Cortex of kidney (tissue), 1 donor: Measurements from ENCODE around the gene ZNF366.
"Not testable (repeated sequence)": the region's sequence is repeated elsewhere in the genome, so short reads cannot be mapped to it uniquely, and the experiment has no call there.

Experiments
- DNase-seq: peaks from one replicate; lab custom pipeline; 2025; lab: John Stamatoyannopoulos, UW

Gene ZNF366

DNA sequence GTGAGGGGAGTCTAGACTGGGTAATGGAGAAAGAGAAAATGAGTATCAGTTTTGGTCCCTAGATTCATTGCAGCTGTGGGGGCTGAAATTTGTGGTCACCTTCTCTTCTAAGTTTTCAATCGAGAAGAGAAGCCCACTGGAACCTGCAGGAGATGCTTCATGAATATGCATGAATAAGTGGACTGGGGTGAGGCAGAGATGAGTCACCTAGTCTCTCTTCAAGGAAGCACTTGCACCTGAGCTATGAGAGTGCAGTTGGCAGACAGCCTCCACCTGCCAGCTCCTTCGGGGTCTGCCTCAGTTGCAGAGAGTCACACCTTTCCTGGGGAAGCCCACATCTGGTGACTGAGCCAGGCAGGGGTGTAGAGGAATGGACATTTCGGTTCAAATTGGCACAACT is 69.1 kb downstream of the ZNF366 start:
- no peak for DNase-seq

DNA sequence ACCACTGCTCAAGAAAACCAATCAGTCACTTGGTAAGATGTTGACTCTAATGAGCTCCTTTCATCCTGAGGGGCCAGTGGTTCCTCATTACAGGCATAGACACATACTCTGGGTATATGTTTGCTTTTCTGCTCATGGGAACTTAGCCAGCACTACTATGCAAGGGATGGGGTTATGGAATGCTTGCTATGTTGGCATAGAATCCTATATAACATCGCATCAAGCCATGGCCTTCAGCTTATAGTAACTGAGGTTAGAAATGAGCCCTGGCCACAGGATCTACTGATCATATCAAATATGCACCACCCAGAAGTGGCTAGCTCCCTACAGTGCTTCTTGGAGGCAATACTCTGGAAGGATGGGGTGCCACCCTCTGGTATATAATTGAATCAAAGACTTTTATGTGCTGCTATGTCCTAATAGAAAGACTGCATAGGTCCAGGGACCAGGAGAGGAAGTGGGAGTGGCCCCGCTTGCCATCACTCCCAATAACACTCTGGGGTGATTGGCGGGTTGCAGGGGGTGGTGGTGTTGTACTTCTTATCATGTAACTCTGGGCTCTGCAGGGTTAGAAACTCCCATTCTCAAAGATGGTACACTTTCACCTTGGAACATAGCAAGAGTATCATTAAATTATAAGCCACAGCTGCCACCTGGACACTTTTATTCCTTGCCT is 70.3 kb downstream of the ZNF366 start:
- DNase-seq, result no peak

DNA sequence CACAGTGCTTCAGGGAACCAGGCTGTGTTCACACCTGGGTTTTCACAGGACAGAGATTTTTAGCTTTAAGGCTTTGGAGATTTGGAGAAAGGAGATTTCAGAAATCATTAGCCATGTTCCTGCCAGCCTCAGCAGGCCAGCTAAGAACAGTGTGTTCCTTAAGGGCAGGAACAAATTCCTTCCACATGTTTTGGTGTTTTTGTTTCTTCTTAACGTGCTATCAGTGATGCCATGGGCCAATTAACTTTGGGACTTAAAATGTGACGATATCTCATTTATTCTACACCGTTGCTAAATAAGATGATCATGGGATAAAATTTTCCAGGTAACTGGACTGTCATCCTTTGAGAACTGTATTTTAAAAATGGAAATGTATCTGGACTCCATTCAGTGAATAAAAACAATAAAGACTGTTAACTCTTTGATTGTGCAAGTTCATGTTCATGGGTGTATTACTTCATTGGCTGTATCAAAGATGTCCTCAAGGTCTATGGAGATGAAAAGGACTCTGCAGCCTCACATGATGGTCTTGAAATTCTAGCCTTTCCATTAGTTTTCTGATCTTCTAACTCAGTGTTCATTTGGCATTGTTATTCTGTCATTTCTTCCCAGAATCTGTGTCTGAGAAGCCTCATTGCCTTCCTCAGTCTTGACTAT is 72.3 kb downstream of the ZNF366 start:
- no peak for DNase-seq

DNA sequence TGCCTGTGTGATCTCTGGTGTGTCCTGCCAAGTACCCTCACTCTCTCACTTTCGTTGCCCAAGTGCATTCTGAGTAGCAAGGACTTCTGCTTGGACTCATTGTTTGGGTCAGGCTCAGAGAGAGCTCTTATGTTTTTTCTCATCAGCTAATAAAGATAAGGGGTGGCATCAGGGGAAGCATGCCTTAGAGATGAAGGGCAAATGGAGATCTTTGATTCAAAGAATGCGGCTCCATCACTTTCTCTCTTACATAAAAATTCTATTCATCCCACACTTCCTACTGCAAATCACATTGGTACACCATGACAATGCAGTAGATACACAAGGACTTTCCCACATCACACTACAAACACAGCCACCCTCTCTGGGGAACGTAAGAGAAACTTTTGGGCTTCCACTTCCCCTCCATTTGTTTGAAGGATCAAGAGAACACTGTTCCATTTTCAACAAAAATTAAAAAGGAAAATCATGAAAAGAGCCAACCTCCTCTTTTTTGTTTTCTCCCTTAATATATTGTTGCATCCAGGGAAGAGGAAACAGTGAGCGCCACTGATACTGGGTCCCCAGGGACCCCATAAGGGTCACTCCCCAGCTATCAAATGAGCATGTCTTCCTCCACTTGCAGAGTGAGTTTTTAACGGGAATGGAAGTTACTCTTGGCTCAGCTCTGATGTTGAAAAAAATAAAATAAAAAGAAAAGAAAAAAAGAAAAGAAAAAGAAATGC is 73.0 kb downstream of the ZNF366 start:
- DNase-seq, result no peak

DNA sequence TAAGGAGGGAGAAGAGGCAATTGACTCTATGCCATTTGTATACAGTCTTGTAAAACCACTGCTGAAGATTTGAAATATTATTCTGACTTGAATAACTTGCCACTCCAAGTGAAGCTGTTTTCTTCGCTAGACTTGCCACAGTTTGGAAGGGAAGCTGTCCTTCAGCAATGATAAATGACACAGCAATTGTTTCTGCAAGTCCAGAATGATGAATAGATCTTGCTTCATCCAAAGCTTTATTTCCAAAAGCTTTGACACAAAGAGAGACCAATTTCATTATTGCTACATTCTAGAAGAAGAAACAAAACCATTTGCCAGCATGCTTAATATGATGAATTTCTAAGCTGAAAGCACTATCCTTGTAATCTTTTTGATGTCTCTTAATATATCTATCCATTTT is 73.7 kb downstream of the ZNF366 start:
- DNase-seq, result no peak

DNA sequence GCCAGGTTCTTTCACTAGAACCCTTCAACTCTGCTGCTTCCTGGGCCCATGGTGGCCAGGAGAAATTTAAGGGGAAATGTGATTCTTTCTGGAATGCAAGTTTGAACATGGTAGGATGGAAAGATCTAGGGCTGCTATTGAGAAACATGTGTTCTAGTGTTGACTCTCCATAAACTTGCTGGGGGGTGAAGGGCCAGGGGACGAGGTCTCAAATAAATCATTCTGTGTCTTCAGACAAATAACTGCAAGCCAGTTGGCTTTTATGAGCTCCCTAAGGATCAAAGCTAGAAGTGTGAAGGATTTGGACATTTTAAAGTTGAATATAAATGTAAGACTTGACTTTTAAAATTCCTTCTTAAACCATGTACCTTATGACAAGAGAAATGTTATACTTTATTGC is 78.5 kb downstream of the ZNF366 start:
- DNase-seq, result no peak

DNA sequence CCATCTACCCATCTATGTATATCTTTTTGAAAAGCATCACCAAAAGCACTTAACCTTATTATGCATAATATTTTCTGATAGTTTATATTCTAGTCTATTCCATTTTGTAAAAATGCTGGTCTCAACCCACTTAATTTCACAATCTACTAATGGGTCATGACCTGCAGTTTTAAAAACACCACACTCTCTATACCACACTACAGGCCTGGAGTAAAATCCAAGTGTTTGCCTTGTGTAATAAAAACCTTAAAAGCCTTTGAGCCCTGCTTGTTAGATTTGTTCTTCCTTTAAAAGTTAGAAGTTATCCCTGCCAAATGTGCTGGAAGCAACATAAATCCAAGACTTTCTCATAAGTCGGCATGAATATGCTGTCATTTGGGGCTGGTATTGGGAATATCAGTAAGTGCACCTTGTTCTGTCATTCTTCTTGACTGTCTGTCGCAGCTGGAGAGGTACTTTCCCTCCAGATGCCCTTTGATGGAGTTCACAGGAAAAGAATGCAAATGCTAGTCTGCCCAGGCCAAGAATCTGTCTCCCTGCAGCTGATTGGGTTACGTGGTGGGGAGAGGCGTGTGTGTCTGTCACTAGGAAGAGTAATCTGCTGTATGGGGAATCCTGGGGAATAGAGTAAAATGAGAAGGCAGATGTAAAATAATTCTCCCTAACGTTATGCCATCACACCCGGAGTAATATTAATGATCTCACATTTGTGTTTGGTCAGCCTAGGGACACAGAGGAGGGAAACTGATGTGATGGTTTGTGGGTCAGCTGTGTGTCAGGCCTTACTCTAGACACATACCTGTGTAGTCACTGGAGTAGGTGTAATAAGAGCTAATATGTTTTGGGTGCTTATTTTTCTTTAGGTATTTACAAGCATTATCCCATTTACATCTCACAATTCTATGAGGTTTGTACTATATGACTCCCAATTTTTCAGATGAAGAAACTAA is 79.4 kb downstream of the ZNF366 start:
- DNase-seq, result no peak

DNA sequence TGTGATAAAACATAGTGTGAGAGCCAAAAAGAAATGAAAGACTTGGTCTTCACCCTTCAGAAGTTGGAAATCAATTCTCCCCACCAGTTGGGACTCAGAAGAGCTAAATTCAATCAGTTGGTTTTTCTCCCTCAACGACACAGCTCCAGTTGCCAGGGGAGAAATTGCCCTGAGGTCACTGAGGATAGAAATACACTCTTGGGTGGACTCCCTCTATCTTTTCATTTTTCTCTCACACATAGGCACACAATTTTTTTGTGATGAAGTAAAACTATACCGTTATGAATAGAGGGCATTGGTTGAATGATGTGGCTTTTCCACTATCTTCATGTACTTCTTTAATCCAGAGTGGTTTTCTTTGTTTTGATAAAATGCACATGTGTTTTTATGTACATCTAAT is 80.2 kb downstream of the ZNF366 start:
- no peak for DNase-seq

DNA sequence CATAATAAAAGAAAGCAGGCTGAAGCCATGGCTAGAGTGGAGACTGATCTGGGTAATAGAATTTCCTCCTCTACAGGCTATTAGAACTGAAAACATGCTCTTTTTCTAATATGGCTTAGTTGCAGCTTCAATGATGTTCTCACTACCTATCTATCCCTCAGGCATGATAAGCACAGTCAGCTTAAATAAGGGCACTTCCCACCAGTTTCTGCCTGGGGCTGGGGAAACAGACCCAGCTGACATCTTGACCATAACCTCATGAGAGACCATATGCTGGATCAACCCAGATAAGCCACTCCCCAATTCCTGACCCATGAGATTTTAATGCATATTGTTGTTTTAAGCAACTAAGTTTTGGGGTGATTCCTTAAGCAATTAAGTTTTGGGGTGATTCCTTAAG is 81.2 kb downstream of the ZNF366 start:
- DNase-seq, result no peak

DNA sequence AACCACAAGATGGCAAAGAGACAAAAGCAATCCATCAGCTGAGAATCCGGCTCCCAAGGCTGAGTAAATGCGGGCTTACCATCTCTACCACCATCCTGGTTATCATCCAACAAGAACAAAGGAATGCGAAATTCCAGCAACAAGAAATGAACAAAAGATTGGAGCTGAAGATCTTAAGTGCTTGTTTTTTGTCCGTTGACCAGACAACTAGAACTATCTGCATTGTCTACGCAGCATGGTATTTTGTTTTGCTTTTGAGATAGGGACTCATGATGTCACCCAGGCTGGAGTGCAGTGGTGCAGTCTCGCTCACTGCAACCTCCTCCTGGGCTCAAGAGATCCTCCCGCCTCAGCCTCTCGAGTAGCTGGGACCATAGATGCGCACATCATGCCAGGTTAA is 88.9 kb downstream of the ZNF366 start:
- DNase-seq, result no peak

DNA sequence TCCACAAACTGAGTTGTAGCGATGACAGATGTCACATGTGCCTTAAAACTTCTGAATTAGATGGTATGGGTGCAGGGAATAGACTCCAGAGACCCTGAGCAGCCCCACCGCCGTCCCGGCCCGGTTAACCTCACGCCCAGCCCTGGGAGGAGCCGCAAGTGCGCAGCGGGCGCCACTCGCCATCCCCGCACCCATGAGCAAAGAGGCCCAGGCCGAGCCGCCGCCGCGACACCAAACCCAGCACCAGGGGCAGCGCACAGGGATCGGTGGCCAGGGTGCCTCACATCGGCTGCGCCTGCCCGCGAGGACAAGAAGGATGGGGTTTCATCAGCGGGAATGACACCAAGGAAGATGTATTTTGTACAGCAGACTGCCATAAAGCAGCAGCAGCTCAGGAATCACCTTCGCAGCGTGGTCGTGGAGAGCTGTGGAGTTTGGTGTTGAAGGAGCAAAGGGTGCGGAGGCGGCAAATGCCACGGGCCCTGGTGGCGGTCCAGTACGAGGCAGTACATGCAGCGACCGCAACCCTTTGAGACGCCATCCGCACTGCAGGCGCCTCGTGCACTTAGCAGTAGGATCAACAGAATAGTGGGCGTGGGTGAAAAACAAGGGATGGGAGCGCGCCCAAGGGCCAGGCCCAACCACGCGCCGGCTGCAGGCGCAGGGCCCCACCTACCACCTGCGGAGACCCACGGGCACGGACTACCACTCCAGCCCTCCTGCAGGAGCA is 89.7 kb downstream of the ZNF366 start:
- DNase-seq, result no peak

DNA sequence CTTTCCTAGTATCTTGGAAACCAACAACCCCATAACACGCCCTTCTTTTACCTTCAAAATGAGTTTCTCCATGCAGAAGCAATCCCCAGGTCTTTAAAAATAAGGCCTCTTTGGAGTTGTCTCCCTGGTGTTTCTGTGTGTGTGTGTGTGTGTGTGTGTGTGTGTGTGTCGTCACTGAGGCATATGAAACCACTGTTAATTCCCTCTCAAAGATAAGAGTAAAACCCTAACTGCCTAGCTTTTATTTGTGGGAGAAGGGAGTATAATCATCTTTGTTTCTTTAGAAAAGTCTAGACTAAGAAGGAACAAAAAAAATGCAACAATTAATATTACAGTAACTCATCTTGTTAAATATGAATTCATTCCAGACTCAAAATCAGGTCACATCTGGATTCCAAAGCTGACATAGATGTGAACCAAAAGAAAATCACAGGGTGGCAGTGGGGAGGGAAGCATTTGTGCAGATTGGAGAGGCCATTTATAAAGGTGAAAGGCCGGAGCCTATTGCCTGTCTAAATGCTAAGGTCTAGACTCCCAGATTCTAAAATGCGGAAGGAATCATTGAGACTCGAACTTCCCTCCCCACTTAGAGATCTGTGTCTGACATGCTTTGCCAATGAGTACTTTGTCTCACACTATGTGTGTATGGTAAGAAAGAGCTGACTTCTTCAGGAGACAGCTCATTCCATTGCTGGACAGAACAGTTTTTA is 91.4 kb downstream of the ZNF366 start:
- no peak for DNase-seq

DNA sequence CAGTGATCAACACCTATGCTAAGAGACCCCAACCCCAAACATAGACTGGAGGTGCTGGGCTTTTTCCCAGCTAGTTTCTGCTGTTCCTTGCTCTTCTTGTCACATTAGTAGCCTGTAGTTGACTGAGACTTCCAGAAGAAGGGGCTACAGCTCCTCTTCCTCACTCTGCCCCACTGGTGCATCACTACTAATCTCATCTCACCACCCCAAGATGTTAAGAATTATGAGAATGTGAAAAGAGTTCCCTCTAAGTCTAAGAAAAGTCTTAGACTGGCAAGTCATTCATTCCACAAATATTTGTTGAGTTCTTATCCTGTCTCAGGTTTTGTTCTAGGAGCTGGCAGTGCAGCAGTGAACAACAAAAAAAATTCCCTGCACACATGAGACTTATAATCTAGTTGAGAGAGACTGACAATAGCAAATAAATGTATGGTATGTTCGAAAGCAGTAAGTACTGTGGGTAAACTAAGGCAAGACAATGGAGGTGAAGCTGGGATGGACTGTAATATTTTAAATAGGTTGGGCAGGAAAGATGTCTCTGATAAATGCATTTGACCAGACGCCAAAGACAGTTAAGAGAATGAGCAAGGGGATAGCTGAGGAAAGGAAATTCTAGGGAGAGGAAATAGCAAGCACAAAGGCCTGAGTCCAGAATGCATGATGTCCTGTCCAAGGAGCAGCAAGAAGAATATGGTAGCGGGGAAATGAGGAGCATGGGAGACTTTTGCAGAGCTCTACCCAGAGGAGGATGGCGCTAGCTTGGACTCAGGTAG is 94.7 kb downstream of the ZNF366 start:
- DNase-seq, result no peak

DNA sequence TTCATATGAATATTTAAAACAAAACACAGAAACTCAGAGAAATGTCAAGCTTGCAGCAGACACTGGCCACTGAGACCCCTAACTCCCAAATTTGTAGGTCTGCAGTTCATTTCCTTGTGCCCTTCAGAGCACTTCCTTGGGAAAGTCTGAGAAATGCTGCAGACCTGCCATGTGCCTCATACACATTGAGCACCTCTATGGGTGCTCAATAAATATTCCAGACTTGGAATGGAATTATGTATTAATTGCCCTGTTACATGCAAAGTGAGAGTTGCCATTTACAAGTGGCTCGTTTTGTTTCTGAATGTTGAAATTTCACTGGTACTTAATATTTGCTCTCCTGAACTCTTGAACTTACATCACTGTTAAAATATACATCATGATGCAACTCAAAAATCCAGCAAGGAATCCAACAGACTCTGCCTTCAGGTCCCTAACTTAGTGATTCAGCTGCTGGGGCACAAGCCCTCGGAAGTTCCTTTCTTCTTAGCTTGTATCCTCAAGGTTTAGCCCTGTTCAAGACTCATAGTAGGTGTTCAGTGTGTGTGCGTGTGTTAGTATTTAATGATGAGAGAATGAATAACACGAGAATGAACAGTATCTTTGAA is 96.4 kb downstream of the ZNF366 start:
- DNase-seq, result no peak

DNA sequence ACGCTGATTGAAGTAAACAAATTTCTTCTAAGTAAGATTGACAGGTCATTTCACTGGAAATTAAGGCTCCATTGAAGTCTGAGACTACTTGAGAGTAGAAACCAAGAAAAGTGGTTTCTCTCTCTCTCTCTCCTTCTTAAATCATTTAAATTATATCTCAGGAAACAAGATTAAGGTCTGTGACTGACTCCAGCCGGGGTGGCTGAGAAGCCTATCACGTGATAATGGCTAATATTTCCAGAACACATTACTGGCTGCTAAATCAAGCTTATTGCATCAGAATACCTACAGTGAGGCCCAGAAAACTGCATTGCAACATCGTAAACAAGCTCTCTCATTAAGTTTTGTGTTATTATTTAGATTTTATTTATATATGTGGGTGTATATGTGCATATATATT is 98.6 kb downstream of the ZNF366 start:
- no peak for DNase-seq

DNA sequence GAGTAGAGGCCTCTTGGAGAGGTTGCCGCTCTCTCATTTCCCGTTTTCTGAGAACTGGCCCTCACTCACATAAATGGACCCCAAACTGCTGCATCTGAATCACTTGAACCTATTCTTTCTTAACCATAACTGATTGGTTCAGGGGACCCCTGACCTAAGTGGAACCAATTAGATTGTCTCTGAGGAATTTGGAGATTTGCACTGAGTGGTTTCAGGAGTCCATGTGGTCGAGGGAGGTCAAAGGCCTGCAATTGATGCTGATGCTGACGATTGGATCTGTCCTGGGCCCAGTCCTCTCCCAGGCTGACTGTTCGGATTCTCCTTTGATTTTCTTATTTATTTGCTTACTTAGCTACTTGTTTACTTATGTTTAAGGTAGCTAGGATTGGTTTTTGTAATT is 99.1 kb downstream of the ZNF366 start:
- DNase-seq, result no peak

DNA sequence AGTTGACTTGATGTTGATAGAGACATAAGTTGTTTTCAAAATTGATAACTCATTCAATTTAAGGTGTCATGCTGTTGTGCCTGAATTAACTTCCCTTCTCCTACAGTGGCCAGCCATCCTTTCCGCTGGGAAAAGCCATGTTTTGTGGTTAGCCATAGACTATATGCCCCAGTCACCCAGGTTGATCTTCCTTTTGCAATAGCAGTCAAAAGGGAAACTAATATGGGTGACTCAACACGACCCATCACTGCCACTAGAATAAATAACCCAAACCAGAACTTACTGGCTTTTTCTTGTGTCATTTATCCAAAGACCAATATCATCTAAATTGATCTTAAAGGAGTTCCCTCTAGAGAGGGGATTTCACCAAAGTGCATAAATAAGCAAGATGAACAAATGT is 99.7 kb downstream of the ZNF366 start:
- DNase-seq, result no peak

DNA sequence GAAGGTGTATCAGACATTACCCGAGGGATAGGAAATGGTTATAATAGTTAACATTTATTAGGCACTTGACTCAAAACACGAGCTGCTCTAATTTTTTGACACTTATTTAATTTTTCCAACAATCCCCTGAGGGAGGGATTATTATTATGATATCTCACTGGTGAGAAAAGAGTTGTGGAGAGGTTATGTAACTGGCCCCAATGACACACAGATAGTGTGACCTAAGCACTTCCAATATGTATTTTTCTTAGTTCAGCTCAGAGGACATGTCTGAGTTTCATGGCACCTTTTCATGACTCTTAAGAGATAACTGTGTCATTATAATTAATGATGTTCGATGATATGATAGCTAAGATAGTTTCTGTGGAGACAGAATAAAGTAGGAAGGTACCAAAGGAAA is 100.1 kb downstream of the ZNF366 start:
- no peak for DNase-seq

DNA sequence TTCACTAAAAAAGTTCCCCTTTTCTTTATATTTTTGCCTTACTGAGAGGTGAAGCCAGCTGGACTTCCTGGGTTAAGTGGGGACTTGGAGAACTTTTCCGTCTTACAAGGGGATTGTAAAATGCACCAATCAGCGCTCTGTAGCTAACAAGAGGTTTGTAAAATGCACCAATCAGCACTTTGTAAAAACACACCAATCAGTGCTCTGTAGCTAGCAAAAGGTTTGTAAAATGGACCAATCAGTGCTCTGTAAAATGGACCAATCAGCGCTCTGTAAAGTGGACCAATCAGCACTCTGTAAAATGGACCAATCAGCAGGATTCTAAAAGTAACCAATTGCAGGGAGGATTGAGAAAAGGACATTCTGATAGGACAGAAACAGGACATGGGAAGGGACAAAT is 102.4 kb downstream of the ZNF366 start:
- DNase-seq, result not testable (repeated sequence)
